Loucy (cell line): ENCODE measurements around the gene BLOC1S6.

Experiments
- H2AFZ ChIP-seq: fragments of 200-600 bp; sonication (generic); 2 replicates; pipeline ENCODE4 v1.6.0; 2016; ENCODE audit warnings: antibody characterized with exemption, mild to moderate bottlenecking, low read length, moderate library complexity
- H3F3A ChIP-seq: fragments of 200-600 bp; 2 replicates; pipeline ENCODE4 v1.6.0; 2016; ENCODE audit warnings: antibody characterized with exemption, low read depth, mild to moderate bottlenecking
- H3K27me3 ChIP-seq: fragments of 200-600 bp; sonication (generic); 2 replicates; pipeline ENCODE4 v1.6.1; 2014; ENCODE audit warnings: low read length, mild to moderate bottlenecking; ENCODE audit not compliant: insufficient read depth, poor library complexity, severe bottlenecking
- H3K36me3 ChIP-seq: fragments of 200-600 bp; sonication (generic); 2 replicates; pipeline ENCODE4 v1.6.1; 2016; ENCODE audit warnings: low read length; ENCODE audit not compliant: insufficient read depth
- H3K4me1 ChIP-seq: fragments of 200-600 bp; sonication (generic); 2 replicates; pipeline ENCODE4 v1.5.1; 2014; ENCODE audit warnings: low read length, mild to moderate bottlenecking; ENCODE audit not compliant: insufficient read depth, poor library complexity, severe bottlenecking
- H3K4me2 ChIP-seq: fragments of 200-600 bp; sonication (generic); 2 replicates; pipeline ENCODE4 v1.6.0; 2014; ENCODE audit warnings: antibody characterized with exemption, low read length, low read depth, mild to moderate bottlenecking; ENCODE audit not compliant: poor library complexity, severe bottlenecking
- H3K4me3 ChIP-seq: fragments of 200-600 bp; sonication (generic); 2 replicates; pipeline ENCODE4 v1.5.1; 2014; ENCODE audit warnings: low read length, mild to moderate bottlenecking, mixed read lengths; ENCODE audit not compliant: poor library complexity, severe bottlenecking
- H3K79me2 ChIP-seq: fragments of 200-600 bp; sonication (generic); 2 replicates; pipeline ENCODE4 v1.6.1; 2014; ENCODE audit warnings: low read length; ENCODE audit not compliant: insufficient read depth
- H3K9ac ChIP-seq: fragments of 200-600 bp; sonication (generic); 2 replicates; pipeline ENCODE4 v1.6.0; 2014; ENCODE audit warnings: mild to moderate bottlenecking, low read depth, low read length, moderate library complexity; ENCODE audit not compliant: poor library complexity, severe bottlenecking
- H3K9me2 ChIP-seq: fragments of 200-600 bp; sonication (generic); replicated peaks from 2 replicates; pipeline ENCODE4 v1.6.1; 2016; ENCODE audit warnings: low read depth, low read length, mixed read lengths
- H3K9me3 ChIP-seq: fragments of 200-600 bp; sonication (generic); 2 replicates; pipeline ENCODE4 v1.6.1; 2014; ENCODE audit warnings: mild to moderate bottlenecking, antibody characterized with exemption, low read length, low read depth; ENCODE audit not compliant: insufficient read depth
- H4K20me1 ChIP-seq: fragments of 200-600 bp; sonication (generic); 2 replicates; pipeline ENCODE4 v1.6.0; 2014; ENCODE audit warnings: antibody characterized with exemption, low read length, mild to moderate bottlenecking; ENCODE audit not compliant: insufficient read depth, poor library complexity, severe bottlenecking
- CTCF ChIP-seq: fragments of 200-600 bp; sonication (generic); conservative IDR thresholded peaks from 2 replicates; pipeline ENCODE4 v1.5.1; 2014; ENCODE audit warnings: mild to moderate bottlenecking, antibody characterized with exemption, low read length
- EZH2phosphoT487 ChIP-seq: fragments of 200-600 bp; IDR thresholded peaks from 2 replicates; pipeline ENCODE4 v1.6.1; 2018; ENCODE audit warnings: antibody characterized with exemption, mild to moderate bottlenecking, moderate library complexity, borderline replicate concordance

The BLOC1S6 gene

GRCh38 chr15:45587095-45587862, at the start of gene BLOC1S6:
BLOC1S6 (plus strand) TSS chr15:45587379; CDS start chr15:45587444, 65 bp downstream.
- Histone ChIP-seq H3K27me3 (no peaks in the 10 kb centered on the region), H3K9me3 (no peaks in the 10 kb centered on the region), H3K36me3 (no peaks in the 10 kb centered on the region), H3K4me1 (peaks cover 43% of the 10 kb centered on the region), H3K9ac (peak within 1 kb of the TSS; percentile 97), H2AFZ (peak within 1 kb of the TSS; percentile 97), H3K4me3 (peak within 1 kb of the TSS; percentile 99), H3K79me2 (peaks cover 67% of the 10 kb centered on the region), H4K20me1 (peaks cover 38% of the 10 kb centered on the region), H3K9me2 (no peaks in the 10 kb centered on the region), H3F3A (no peaks in the 10 kb centered on the region), H3K4me2 (peak within 1 kb of the TSS; percentile 95)
- TF ChIP-seq CTCF = no peak
- no peak for TF ChIP-seq EZH2phosphoT487

- Histone ChIP-seq H3K9ac (no peak overlapping the region), H3K79me2 (no peaks in the 10 kb centered on the region), H3K36me3 (no peaks in the 10 kb centered on the region), H2AFZ (no peak overlapping the region), H3K27me3 (no peaks in the 10 kb centered on the region), H4K20me1 (no peaks in the 10 kb centered on the region), H3K4me2 (no peak overlapping the region), H3F3A (no peaks in the 10 kb centered on the region), H3K9me2 (no peaks in the 10 kb centered on the region), H3K9me3 (no peaks in the 10 kb centered on the region), H3K4me1 (no peaks in the 10 kb centered on the region), H3K4me3 (no peak overlapping the region)
- TF ChIP-seq CTCF (no peak), EZH2phosphoT487 (no peak)
Observed at GRCh38 chr15:45539680-45540079, 47.5 kb upstream of the BLOC1S6 start.

GRCh38 chr15:45540531-45540930, 46.6 kb upstream of the BLOC1S6 start:
- Histone ChIP-seq H3K4me2 (no peak overlapping the region), H2AFZ (no peak overlapping the region), H3F3A (no peaks in the 10 kb centered on the region), H3K27me3 (no peaks in the 10 kb centered on the region), H4K20me1 (no peaks in the 10 kb centered on the region), H3K9ac (no peak overlapping the region), H3K36me3 (no peaks in the 10 kb centered on the region), H3K9me3 (no peaks in the 10 kb centered on the region), H3K9me2 (no peaks in the 10 kb centered on the region), H3K4me1 (no peaks in the 10 kb centered on the region), H3K79me2 (no peaks in the 10 kb centered on the region), H3K4me3 (no peak overlapping the region)
- no peak for TF ChIP-seq EZH2phosphoT487
- no peak for TF ChIP-seq CTCF
